GM23338 (cell line): ENCODE results near the gene LITAF. TPM values are rescaled to one million over a fixed set of nuclear protein-coding genes. Genes with fewer than 3 reads are reported as not detected.
A peak's percentile ranks its signal among the peaks of the same experiment; 100 is the strongest.

ENCODE experiments used
- ATAC-seq: fragments of 200-7000 bp; cut with Tn5 transposase; 3 replicates; pipeline ENCODE4 v1.9.1; 2020
- DNase-seq: peaks from one replicate; pipeline ENCODE4 v3.0.0-alpha.2; 2015; ENCODE audit warnings: low spot score
- H2AFZ ChIP-seq: fragments of 200-600 bp; sonication (generic); 2 replicates; pipeline ENCODE4 v1.8.0; 2016; ENCODE audit warnings: antibody characterized with exemption, mild to moderate bottlenecking, moderate library complexity
- H3F3A ChIP-seq: fragments of 200-600 bp; sonication (generic); replicated peaks from 2 replicates; pipeline ENCODE4 v1.8.0; 2017; ENCODE audit warnings: antibody characterized with exemption, mixed run types, low read depth
- H3K27ac ChIP-seq: fragments of 200-600 bp; sonication (generic); 2 replicates; pipeline ENCODE4 v1.6.1; 2016; ENCODE audit warnings: low read depth
- H3K27me3 ChIP-seq: fragments of 200-600 bp; sonication (generic); 2 replicates; pipeline ENCODE4 v1.8.0; 2016; ENCODE audit warnings: mild to moderate bottlenecking, mixed run types, moderate library complexity; ENCODE audit not compliant: insufficient read depth
- H3K36me3 ChIP-seq: fragments of 200-600 bp; sonication (generic); 2 replicates; pipeline ENCODE4 v1.8.0; 2016; ENCODE audit warnings: mild to moderate bottlenecking; ENCODE audit not compliant: insufficient read depth
- H3K4me1 ChIP-seq: fragments of 200-600 bp; sonication (generic); 2 replicates; pipeline ENCODE4 v1.8.0; 2016; ENCODE audit warnings: mild to moderate bottlenecking, moderate library complexity; ENCODE audit not compliant: insufficient read depth
- H3K4me2 ChIP-seq: fragments of 200-600 bp; sonication (generic); 2 replicates; pipeline ENCODE4 v1.7.1; 2017; ENCODE audit warnings: mixed run types
- H3K4me3 ChIP-seq: fragments of 200-600 bp; sonication (generic); 2 replicates; pipeline ENCODE4 v1.6.1; 2016; ENCODE audit warnings: mixed run types
- H3K79me2 ChIP-seq: fragments of 200-600 bp; sonication (generic); replicated peaks from 2 replicates; pipeline ENCODE4 v1.8.0; 2017; ENCODE audit warnings: mild to moderate bottlenecking; ENCODE audit not compliant: insufficient read depth
- H3K9me2 ChIP-seq: fragments of 200-600 bp; sonication (generic); 2 replicates; pipeline ENCODE4 v1.8.0; 2017; ENCODE audit not compliant: insufficient read depth
- H4K20me1 ChIP-seq: fragments of 200-600 bp; sonication (generic); replicated peaks from 2 replicates; pipeline ENCODE4 v1.8.0; 2017; ENCODE audit warnings: mild to moderate bottlenecking; ENCODE audit not compliant: insufficient read depth
- H3K27ac Mint-ChIP-seq: 2 replicates; pipeline ENCODE4 v1.8.0; 2020; ENCODE audit warnings: inconsistent platforms, mild to moderate bottlenecking, moderate library complexity, mixed read lengths
- H3K27me3 Mint-ChIP-seq: 3 replicates; pipeline ENCODE4 v1.8.0; 2022; ENCODE audit warnings: low read depth, mild to moderate bottlenecking, moderate library complexity, mixed read lengths, inconsistent platforms; ENCODE audit not compliant: insufficient read depth, poor library complexity
- H3K36me3 Mint-ChIP-seq: 3 replicates; pipeline ENCODE4 v1.8.0; 2021; ENCODE audit warnings: low read depth, mild to moderate bottlenecking, inconsistent platforms, moderate library complexity, mixed read lengths
- H3K4me1 Mint-ChIP-seq: 3 replicates; pipeline ENCODE4 v1.8.0; 2020; ENCODE audit warnings: mild to moderate bottlenecking, inconsistent platforms, mixed read lengths
- H3K4me3 Mint-ChIP-seq: 3 replicates; pipeline ENCODE4 v1.8.0; 2021; ENCODE audit warnings: moderate library complexity, mild to moderate bottlenecking, inconsistent platforms, mixed read lengths
- H3K9me3 Mint-ChIP-seq: 3 replicates; pipeline ENCODE4 v1.8.0; 2020; ENCODE audit warnings: moderate library complexity, mild to moderate bottlenecking, inconsistent platforms, mixed read lengths
- CREB1 ChIP-seq: fragments of 250-450 bp; sonication (Bioruptor Pico); IDR thresholded peaks from 2 replicates; pipeline ENCODE4 v1.5.0; 2020; ENCODE audit warnings: low read depth, mild to moderate bottlenecking, moderate library complexity
- EZH2 ChIP-seq: fragments of 200-600 bp; sonication (generic); IDR thresholded peaks from one replicate; pipeline ENCODE4 v1.8.0; 2017; ENCODE audit warnings: antibody characterized with exemption, mild to moderate bottlenecking, low read depth; ENCODE audit not compliant: unreplicated experiment
- EZH2phosphoT487 ChIP-seq: fragments of 200-600 bp; sonication (generic); IDR thresholded peaks from one replicate; pipeline ENCODE4 v1.8.1; 2018; ENCODE audit warnings: antibody characterized with exemption; ENCODE audit not compliant: unreplicated experiment
- JUNB ChIP-seq: IDR thresholded peaks from one replicate; pipeline ENCODE4 v1.6.1; 2016; ENCODE audit warnings: antibody characterized with exemption; ENCODE audit not compliant: unreplicated experiment
- POLR2AphosphoS5 ChIP-seq: IDR thresholded peaks from 2 replicates; pipeline ENCODE4 v1.6.1; 2016; ENCODE audit warnings: antibody characterized with exemption, low read depth
- STAT1 ChIP-seq: IDR thresholded peaks from one replicate; pipeline ENCODE4 v1.6.1; 2016; ENCODE audit warnings: antibody characterized with exemption; ENCODE audit not compliant: unreplicated experiment
- ZNF114 ChIP-seq: fragments of 250-450 bp; sonication (Bioruptor Pico); IDR thresholded peaks from 2 replicates; pipeline ENCODE4 v1.5.0; 2020; ENCODE audit warnings: mild to moderate bottlenecking, moderate library complexity
- ZNF331 ChIP-seq: fragments of 250-450 bp; sonication (Bioruptor Pico); IDR thresholded peaks from 2 replicates; pipeline ENCODE4 v1.5.0; 2020; ENCODE audit warnings: low read depth, mild to moderate bottlenecking, moderate library complexity
- polyA plus RNA-seq: library from polyadenylated mRNA; unstranded; fragments of >200 nt; fragmentation: Nextera tagmentation; extraction: Ambion mirVana; gene quantifications from 2 replicates; pipeline ENCODE4 v1.2.1, GENCODE V29; 2016
- total RNA-seq: library from RNA; depleted of rRNA; stranded (reverse); fragments of >200 nt; shearing (Covaris generic); gene quantifications from 2 replicates; pipeline ENCODE4 v1.2.3, GENCODE V29; 2014
- TF ChIP-seq, protein P1 (sequence below): IDR thresholded peaks from 2 replicates; pipeline ENCODE4 v1.6.1; 2016; ENCODE audit warnings: antibody characterized with exemption
- TF ChIP-seq, protein P2 (sequence below): IDR thresholded peaks from one replicate; pipeline ENCODE4 v1.6.1; 2018; ENCODE audit warnings: antibody characterized with exemption; ENCODE audit not compliant: unreplicated experiment
- TF ChIP-seq, protein P3 (sequence below), 2 experiments: fragments of 200-600 bp in 1 of 2; sonication (generic) in 1 of 2; conservative IDR thresholded peaks; 2 replicates each; pipeline versions ENCODE4 v1.5.1 to v1.6.1; 2016 to 2017; ENCODE audit warnings: antibody characterized with exemption in 2 of 2, low read depth in 2 of 2, mild to moderate bottlenecking in 2 of 2, moderate library complexity in 1 of 2

LITAF gene
- total and polyA plus RNA-seq, 2 experiments from 2014 or later = 131 to 158 TPM

DNA sequence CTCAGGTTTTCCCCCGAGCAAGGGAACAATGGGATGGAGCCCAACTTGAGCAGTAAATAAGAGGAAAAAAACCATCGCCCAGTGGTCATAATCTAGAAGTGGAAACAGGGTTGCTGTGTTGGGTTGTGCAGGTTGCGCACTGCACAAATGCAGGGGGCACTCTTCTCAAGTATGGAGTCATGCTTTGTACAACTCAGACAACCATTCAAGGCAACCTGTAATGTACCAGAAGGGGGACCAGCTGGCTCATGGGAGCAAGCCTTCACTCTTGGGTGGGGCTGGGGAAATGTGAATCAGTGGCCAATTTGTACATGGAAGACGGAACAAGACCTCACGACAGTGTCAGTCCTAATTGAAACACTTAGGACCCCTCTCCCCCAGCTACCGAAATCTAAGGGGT, 23.9 kb upstream of the LITAF start (continued):
- TF ChIP-seq, protein P1, sequence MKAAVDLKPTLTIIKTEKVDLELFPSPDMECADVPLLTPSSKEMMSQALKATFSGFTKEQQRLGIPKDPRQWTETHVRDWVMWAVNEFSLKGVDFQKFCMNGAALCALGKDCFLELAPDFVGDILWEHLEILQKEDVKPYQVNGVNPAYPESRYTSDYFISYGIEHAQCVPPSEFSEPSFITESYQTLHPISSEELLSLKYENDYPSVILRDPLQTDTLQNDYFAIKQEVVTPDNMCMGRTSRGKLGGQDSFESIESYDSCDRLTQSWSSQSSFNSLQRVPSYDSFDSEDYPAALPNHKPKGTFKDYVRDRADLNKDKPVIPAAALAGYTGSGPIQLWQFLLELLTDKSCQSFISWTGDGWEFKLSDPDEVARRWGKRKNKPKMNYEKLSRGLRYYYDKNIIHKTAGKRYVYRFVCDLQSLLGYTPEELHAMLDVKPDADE = no peak
- no peak for TF ChIP-seq ZNF114 (CRISPR knock-in tag)
- TF ChIP-seq EZH2phosphoT487 = no peak
- TF ChIP-seq, protein P2, sequence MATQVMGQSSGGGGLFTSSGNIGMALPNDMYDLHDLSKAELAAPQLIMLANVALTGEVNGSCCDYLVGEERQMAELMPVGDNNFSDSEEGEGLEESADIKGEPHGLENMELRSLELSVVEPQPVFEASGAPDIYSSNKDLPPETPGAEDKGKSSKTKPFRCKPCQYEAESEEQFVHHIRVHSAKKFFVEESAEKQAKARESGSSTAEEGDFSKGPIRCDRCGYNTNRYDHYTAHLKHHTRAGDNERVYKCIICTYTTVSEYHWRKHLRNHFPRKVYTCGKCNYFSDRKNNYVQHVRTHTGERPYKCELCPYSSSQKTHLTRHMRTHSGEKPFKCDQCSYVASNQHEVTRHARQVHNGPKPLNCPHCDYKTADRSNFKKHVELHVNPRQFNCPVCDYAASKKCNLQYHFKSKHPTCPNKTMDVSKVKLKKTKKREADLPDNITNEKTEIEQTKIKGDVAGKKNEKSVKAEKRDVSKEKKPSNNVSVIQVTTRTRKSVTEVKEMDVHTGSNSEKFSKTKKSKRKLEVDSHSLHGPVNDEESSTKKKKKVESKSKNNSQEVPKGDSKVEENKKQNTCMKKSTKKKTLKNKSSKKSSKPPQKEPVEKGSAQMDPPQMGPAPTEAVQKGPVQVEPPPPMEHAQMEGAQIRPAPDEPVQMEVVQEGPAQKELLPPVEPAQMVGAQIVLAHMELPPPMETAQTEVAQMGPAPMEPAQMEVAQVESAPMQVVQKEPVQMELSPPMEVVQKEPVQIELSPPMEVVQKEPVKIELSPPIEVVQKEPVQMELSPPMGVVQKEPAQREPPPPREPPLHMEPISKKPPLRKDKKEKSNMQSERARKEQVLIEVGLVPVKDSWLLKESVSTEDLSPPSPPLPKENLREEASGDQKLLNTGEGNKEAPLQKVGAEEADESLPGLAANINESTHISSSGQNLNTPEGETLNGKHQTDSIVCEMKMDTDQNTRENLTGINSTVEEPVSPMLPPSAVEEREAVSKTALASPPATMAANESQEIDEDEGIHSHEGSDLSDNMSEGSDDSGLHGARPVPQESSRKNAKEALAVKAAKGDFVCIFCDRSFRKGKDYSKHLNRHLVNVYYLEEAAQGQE = no peak

DNA sequence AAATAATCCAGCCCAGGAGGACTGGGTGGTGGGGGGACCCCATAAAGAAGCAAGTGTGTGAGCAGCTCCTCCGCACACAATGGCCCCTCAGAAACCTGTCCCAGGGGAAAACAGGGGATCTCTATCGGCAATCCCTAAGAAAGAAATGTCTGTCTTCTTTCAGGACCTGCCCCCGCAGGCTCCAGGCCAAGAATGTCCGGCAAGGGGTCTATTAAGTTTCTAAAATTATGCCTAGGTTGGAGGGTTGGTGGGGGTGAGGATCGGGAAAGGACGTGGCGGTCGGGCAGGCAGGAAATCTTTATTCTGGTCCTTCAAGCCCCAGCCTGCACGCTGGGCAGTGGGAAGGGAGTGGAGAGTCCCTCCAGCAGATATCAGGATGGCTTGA, 23.4 kb upstream of the LITAF start:
- Histone ChIP-seq H3K4me1 (peaks cover 16% of the 10 kb centered on the region; the same call in 1 of the 2 replicates), H3K27me3 (no peaks in the 10 kb centered on the region), H3K36me3 (no peaks in the 10 kb centered on the region), H4K20me1 (no peaks in the 10 kb centered on the region), H3K4me3 (no peak overlapping the region), H3K79me2 (no peaks in the 10 kb centered on the region), H3F3A (0 out of 2 replicates have a peak, but pooled peaks cover 16% of the 10 kb centered on the region), H2AFZ (peak overlapping the region; percentile 32), H3K4me2 (no peak overlapping the region), H3K9me2 (no peaks in the 10 kb centered on the region), H3K27ac (no peak overlapping the region)
- Mint-ChIP-seq H3K4me1 (peaks cover 26% of the 10 kb centered on the region), H3K9me3 (no peaks in the 10 kb centered on the region), H3K4me3 (no peak overlapping the region), H3K27me3 (peaks cover 23% of the 10 kb centered on the region), H3K36me3 (no peaks in the 10 kb centered on the region), H3K27ac (no peak overlapping the region)
- DNase-seq = no peak
- no peak for ATAC-seq
- TF ChIP-seq EZH2 (no peak), CREB1 (CRISPR knock-in tag) (no peak), EZH2phosphoT487 (no peak), POLR2AphosphoS5 (no peak), ZNF331 (CRISPR knock-in tag) (no peak), STAT1 (no peak), JUNB (no peak), ZNF114 (CRISPR knock-in tag) (no peak)
- TF ChIP-seq, protein P1 = no peak
- TF ChIP-seq, protein P3, sequence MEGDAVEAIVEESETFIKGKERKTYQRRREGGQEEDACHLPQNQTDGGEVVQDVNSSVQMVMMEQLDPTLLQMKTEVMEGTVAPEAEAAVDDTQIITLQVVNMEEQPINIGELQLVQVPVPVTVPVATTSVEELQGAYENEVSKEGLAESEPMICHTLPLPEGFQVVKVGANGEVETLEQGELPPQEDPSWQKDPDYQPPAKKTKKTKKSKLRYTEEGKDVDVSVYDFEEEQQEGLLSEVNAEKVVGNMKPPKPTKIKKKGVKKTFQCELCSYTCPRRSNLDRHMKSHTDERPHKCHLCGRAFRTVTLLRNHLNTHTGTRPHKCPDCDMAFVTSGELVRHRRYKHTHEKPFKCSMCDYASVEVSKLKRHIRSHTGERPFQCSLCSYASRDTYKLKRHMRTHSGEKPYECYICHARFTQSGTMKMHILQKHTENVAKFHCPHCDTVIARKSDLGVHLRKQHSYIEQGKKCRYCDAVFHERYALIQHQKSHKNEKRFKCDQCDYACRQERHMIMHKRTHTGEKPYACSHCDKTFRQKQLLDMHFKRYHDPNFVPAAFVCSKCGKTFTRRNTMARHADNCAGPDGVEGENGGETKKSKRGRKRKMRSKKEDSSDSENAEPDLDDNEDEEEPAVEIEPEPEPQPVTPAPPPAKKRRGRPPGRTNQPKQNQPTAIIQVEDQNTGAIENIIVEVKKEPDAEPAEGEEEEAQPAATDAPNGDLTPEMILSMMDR (conservative IDR thresholded peaks at IDR 0.05; ENCODE audit: low read depth in 2 of 2) = no peak
- TF ChIP-seq, protein P2 = no peak
